ENCODE results near the gene CCDC142. TPM values are rescaled to one million over a fixed set of nuclear protein-coding genes. Genes with fewer than 3 reads are reported as not detected.

The CCDC142 gene
- total and polyA plus RNA-seq, 2 donors (not counting 1 experiment from before 2014, with no cell fraction given) = 13.0 to 61.6 TPM

DNA sequence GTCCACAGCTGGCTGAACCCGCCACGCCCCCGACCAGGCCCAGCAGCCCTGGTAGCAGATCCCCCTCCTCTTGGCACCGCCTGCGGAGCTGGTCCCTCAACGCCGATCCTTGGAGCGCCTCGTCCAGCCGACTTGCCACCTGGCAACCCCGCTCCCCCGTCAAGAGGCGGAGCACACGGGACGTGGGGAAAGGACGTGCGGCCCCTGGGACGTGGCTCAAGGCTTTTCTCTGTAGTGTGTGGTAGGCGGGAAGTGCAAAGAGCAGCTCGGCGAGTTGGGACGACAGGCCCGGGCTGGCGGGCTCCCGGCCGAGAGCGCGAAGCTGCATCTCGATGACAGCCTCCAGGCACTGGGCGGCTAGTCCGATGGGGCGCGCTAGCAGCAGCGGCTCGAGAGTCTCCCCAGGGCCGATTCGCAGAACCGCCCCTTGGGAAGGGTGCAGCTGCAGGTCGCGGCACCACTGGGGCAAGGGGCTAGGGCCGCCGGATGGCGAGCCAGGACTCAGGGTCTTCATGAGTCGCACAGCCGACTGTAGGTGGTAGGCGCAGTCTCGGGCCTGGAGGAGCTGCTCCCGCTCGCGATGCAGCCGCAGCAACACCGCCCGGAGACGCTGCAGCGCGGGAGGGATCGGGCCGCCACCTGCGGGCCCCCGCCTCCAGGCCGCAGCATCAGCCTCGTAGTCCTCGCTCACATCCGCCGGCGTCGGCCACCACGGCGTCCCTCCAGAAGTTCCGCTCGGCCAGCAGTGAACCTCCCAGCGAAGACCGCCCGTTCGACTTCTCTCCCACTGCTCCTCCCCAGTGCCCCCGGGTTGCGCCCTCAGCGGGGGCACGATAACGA lies 617 bp downstream of the CCDC142 start:
- H3K4me3 ChIP-seq (ENCODE audit: control extremely low read depth in 1 of 5, extremely low read depth in 1 of 5, insufficient read depth in 1 of 5, low read depth in 2 of 5, low read length in 4 of 5) = peak overlapping the region; percentile 74 to 96 (median 88)
- peaks cover 0 to 27% of the 10 kb centered on the region in 2 experiments for H3K36me3 ChIP-seq (replicated peaks in 1 of 2; ENCODE audit: control extremely low read depth in 1 of 2, control insufficient read depth in 1 of 2, extremely low read depth in 1 of 2, insufficient read depth in 2 of 2, low read length in 1 of 2)
- Mint-ChIP-seq H3K4me1 (peaks cover 34% of the 10 kb centered on the region), H3K9me3 (ENCODE audit: insufficient read depth) (no peaks in the 10 kb centered on the region), H3K4me3 (peak overlapping the region; percentile 100), H3K27me3 (no peaks in the 10 kb centered on the region), H3K27ac (peak overlapping the region; percentile 99)
- CTCF ChIA-PET = interaction anchor here (0.7 to 7.1 kb wide), 27 partner anchors 8 to 394 kb away, joined by 3 to 149 read pairs (median 4); partner anchors contain the start of genes AUP1, DQX1, HTRA2 and INO80B
- no peaks in the 10 kb centered on the region for H3K27me3 ChIP-seq (replicated peaks in 1 of 4; ENCODE audit: control extremely low read depth in 1 of 4, control insufficient read depth in 3 of 4, insufficient read depth in 4 of 4, low read length in 3 of 4)
- no peaks in the 10 kb centered on the region for H3K9me3 ChIP-seq (ENCODE audit: control extremely low read depth in 1 of 3, control insufficient read depth in 2 of 3, insufficient read depth in 1 of 3, low read length in 2 of 3)
- DNase-seq = no peak
- H3K27ac ChIP-seq (ENCODE audit: low read length in 2 of 2) = peak overlapping the region; percentile 71 to 84
- peaks cover 73% of the 10 kb centered on the region for H3K79me2 ChIP-seq (ENCODE audit: control insufficient read depth, insufficient read depth, low read length)
- TF ChIP-seq EZH2 (IDR thresholded peaks at IDR 0.05; ENCODE audit: borderline replicate concordance, insufficient read depth, low read depth, low read length, poor library complexity, severe bottlenecking) = no peak
- TF ChIP-seq, protein P1, sequence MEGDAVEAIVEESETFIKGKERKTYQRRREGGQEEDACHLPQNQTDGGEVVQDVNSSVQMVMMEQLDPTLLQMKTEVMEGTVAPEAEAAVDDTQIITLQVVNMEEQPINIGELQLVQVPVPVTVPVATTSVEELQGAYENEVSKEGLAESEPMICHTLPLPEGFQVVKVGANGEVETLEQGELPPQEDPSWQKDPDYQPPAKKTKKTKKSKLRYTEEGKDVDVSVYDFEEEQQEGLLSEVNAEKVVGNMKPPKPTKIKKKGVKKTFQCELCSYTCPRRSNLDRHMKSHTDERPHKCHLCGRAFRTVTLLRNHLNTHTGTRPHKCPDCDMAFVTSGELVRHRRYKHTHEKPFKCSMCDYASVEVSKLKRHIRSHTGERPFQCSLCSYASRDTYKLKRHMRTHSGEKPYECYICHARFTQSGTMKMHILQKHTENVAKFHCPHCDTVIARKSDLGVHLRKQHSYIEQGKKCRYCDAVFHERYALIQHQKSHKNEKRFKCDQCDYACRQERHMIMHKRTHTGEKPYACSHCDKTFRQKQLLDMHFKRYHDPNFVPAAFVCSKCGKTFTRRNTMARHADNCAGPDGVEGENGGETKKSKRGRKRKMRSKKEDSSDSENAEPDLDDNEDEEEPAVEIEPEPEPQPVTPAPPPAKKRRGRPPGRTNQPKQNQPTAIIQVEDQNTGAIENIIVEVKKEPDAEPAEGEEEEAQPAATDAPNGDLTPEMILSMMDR (IDR thresholded peaks at IDR 0.05) = no peak
- ATAC-seq (ENCODE audit: low read depth) = peak; percentile 40
- 3% methylated on average over 80 of the region's 80 CpGs for WGBS (ENCODE audit: insufficient coverage)
- peak overlapping the region; percentile 90 for H3K4me2 ChIP-seq (replicated peaks; ENCODE audit: low read depth, low read length, poor library complexity, severe bottlenecking)
- H2AFZ ChIP-seq (ENCODE audit: insufficient read depth, low read depth, low read length, poor library complexity, severe bottlenecking) = peak overlapping the region; percentile 100
- peak overlapping the region; percentile 91 for H3K9ac ChIP-seq (ENCODE audit: low read length)
- POLR2A ChIA-PET = interaction anchor here (0.8 to 3.8 kb wide), 12 partner anchors 9 to 172 kb away, joined by 3 to 56 read pairs (median 6); partner anchors contain the start of genes AUP1, DQX1, HTRA2 and INO80B
- peaks cover 39% of the 10 kb centered on the region for H4K20me1 ChIP-seq (ENCODE audit: control insufficient read depth, insufficient read depth, low read length, poor library complexity, severe bottlenecking)
- intact Hi-C loops (cut with micrococcal nuclease) = loop anchor here (1.0 to 2.0 kb wide), 3 partner anchors 61 to 90 kb away; partner anchors contain the start of genes C2orf81, DOK1 and WDR54
- peaks cover 21 to 29% of the 10 kb centered on the region in 2 donors for H3K4me1 ChIP-seq (ENCODE audit: control insufficient read depth in 2 of 2, insufficient read depth in 2 of 2, low read length in 2 of 2)
